DMS153 (cell line): ENCODE results near the gene SYMPK.
"Not testable (repeated sequence)": the region's sequence is repeated elsewhere in the genome, so short reads cannot be mapped to it uniquely, and the experiment has no call there.

ENCODE experiments used
- DNase-seq: peaks from one replicate; lab custom pipeline; 2025; lab: John Stamatoyannopoulos, UW

SYMPK gene

GRCh38 chr19:45862564-45863334, at the start of gene SYMPK:
Gene SYMPK (minus strand): TSS chr19:45863147. CDS start chr19:45854495, 8,652 bp downstream.
- peak; percentile 97 for DNase-seq

GRCh38 chr19:45911291-45911690, 48.3 kb upstream of the SYMPK start:
- DNase-seq: no peak

GRCh38 chr19:45908956-45909355, 46.0 kb upstream of the SYMPK start:
- DNase-seq: no peak

GRCh38 chr19:45906221-45906620, 43.3 kb upstream of the SYMPK start:
- DNase-seq: no peak

- no peak for DNase-seq
Measured at GRCh38 chr19:45905011-45905410, 42.1 kb upstream of the SYMPK start.

- peak; percentile 96 for DNase-seq
Measured at GRCh38 chr19:45902651-45903625, 40.0 kb upstream of the SYMPK start.

DNA sequence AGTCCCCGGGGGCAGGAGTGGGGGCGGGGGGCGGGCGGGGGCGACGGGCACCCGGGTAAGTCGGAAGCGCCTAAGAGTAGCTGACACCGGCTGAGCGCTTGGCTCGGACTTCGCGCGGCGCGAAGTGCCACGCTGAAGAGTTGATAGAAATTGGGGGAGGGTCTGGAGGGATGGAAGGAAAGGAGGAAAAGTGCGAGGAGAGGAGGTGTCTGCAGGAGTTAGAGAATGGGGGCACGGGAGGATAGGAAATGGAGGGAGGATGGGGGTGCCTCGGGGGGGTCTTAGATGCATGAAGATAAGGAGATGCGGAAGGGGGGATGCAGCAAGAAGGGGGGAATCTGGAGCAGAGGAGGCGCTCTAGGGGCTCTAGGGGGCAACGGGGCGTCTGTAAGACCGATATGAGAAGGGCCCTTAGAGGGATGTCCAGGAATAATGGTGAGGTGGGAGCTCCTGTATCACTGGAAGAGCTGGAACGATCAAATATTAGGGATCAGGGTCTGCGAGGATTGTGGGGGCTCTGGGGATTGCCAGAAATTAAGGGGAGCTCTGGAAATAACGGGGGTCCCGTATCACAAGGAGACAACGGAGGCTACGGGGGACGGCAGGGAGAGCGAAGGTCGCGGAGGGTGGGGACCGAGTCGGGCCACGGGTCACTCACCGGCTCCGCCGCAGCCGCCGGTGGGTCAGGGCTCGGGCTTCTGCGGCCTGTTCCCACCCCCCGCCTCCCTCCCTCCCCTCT, 39.1 kb upstream of the SYMPK start, which contains the start of gene MYPOP:
Gene MYPOP (minus strand): TSS at position 702 of the 739 bp plus-strand sequence. CDS start 840 bp downstream, outside the sequence.
- no peak for DNase-seq

DNA sequence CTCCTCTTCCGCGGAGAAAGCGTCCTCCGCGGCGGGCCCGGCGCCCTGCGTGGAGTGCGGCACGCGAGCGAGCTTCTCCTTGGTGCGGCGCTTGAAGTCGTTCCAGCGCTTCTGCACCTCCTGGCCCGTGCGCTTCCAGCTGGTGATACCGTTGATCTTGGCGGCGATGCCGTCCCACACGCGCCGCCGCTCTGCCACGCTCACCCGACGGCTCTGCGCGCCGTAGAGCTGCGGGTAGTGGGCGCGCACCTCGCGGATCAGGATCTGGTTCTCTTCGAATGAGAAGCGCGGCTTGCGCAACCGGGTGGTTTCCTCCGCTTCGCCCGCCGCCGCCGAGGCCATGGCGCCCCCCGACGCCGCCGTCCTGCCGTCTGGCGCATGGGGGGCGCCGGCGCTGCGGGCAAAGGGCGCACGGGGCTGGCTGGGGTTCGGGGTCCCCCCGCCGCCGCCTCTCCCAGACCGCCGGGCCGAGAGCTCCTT, 38.5 kb upstream of the SYMPK start:
- no peak for DNase-seq

DNA sequence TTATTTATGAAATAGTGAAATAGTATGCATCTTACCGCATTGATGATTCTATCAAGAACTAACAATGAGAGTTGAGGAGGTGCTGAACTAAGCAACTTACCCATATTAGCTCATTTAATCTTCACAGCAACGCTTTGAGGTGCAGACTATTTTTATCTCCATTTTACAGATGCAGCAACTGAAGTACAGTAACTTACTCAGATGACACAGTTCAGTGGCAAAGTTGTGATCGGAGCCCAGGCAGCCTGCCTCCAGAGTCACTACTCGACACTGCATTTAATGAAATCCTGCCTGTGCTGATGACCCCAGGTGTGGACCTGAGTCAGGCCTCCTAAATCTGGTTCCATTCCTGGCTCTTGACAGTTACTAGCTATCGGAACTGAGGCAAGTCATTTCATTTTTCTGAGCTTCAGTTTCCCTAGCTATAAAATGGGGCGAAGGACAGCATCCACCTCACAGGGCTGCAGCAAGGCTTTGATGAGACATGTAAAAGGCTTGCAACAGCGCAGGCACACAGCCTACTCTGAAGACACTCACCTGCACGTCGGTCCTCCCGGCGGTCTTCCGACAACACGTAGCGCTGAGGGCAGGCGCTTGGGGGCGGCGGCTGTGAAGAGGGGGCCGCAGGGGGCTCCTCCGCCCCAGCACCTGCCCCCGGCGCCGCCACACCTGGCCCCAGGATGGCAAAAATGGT, 37.9 kb upstream of the SYMPK start:
- DNase-seq: no peak

DNA sequence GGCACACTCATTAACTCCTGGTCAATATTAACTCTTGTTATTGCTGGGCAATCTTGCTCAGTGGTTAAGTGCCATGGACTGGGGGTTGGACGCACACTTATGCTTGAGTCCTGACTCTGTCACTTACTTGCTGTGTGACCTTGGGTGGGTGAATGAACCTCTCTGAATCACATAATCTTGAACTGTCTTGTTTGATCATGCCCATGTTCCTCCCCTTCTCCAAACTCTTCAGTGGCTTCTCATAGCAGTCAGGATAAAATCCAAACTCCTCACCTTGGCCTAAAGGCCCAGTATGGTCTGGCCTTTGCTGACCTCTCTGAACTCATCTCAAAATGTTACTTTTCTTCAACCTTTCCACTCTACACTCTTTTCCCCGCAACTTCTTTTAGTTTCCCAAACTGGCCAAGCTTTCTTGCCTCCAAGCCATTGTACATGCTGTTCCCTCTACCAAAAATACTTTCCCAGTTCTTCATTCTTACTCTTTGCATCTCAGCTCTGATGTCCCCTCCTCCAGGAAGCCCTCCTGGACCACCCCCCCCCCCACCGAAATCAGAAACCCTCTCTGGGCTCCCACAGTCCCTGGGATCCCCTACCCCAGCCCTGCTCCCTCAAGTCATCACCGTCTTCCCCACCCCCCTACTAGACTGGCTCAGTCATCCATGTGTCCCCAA, 37.1 kb upstream of the SYMPK start:
- no peak for DNase-seq

DNA sequence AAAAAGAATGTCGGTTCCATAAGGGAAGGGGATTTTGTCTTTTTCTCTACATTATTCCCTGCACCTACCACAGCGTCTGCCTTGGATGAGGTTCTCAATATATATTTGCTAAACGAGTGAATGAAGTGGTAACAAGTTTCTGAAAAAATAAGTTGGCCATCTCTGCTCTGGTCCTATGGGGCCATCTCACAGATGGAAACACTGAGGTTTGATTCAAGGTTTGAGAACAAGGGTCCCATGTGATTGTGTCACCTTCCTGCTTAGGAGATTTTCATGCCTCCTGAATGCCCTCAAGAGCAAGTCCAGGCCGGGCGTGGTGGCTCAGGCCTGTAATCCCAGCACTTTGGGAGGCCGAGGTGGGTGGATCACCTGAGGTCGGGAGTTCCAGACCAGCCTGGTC, 36.3 kb upstream of the SYMPK start:
- no peak for DNase-seq

DNA sequence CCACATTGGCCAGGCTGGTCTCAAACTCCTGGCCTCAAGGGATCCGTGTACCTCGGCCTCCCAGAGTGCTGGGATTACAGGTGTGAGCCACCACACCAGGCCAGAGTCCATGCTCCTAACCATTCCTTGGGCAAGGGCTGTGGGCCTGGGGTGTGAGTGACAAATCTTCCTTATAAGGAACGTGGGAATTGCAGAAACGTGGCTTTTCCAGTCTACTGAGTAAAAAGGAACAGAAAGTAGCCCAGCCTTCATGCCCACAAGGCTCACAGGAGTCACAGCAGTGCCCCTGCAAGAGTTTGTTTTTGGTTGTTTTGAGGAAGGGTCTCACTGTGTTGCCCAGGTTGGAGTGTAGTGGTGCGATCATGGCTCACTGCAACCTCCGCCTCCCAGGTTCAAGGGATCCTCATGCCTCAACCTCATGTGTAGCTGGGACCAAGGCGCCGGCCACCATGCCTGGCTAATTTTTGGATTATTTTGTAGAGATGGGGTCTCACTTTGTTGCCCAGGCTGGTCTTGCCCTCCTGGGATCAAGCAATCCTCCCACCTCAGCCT, 34.4 kb upstream of the SYMPK start:
- DNase-seq: no peak

GRCh38 chr19:45895983-45896599, 33.1 kb upstream of the SYMPK start:
- DNase-seq: not testable (repeated sequence)

- DNase-seq: no peak
Measured at GRCh38 chr19:45895519-45895972, 32.6 kb upstream of the SYMPK start.

- no peak for DNase-seq
Measured at GRCh38 chr19:45890877-45891276, 27.9 kb upstream of the SYMPK start.

- DNase-seq: no peak
Measured at GRCh38 chr19:45889210-45889885, 26.4 kb upstream of the SYMPK start.

DNA sequence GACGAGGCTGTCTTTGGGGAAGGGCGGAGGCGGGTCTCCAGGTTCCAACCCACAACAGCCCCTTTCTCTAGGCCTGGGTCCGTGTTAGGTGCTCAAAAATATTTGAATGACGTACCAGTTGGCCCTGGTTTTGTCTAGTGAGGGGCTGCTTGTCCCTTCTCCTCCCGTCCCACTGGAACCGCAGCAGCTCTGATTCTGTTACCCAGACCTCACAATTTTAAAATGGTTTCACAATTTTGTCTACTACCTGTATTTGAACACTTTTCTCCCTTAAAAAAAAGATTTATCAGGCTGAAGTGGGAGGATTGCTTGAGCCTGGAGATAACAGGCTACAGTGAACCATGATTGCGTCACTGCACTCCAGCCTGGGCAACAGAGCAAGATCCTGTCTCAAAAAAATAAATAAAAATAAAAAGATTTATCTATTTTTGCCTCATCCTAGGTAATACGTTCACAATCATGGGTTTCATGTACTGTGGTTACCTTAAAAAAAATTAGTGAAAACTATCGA, 24.3 kb upstream of the SYMPK start:
- no peak for DNase-seq

GRCh38 chr19:45886427-45887199, 23.7 kb upstream of the SYMPK start:
- peak; percentile 76 for DNase-seq
